ENCODE results near the gene MAP7D1. TPM values are rescaled to one million over a fixed set of nuclear protein-coding genes. Genes with fewer than 3 reads are reported as not detected.

The MAP7D1 gene
- polyA plus RNA-seq, 1 of the 3 experiments (the other 2 are of a cell fraction) = 69.9 TPM

DNA sequence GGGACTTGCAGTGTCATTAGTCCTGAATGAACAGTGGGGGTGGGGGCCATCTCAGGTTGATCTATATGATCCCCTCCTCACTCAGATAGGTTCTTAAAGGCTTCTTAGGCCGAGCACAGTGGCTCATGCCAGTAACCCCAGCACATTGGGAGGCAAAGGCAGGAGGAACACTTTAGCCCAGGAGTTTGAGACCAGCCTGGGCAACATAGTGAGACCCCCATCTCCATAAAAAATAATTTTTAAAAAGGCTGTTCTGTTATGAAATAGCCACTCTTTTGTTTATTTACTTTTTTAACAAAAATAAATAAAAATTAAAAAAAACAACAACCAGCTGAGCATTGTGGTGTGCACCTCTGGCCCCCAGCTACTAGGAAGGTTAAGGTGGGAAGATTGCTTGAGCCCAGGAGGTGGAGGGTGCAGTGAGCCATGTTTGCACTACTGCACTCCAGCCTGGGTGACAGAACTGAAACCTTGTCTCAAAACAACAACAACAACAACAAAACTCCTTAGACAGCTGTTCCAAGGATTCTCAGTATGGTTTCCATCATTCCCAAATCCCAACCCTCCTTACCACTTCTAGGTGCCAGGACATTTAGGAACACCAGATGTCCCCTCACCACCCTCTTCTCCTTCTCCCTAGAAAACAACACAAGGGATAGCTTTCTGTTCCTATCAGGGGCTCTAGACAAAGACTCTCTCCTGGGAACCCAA is 4.7 kb upstream of the MAP7D1 start:
- peaks cover 19% of the 10 kb centered on the region for H3F3A ChIP-seq (replicated peaks; ENCODE audit: insufficient read depth)
- H3K9me3 ChIP-seq = no peaks in the 10 kb centered on the region
- peaks cover 0 to 5% of the 10 kb centered on the region in 2 experiments for H3K36me3 ChIP-seq (replicated peaks in 1 of 2; ENCODE audit: control insufficient read depth in 1 of 2, insufficient read depth in 2 of 2, low read length in 1 of 2)
- ChIA-PET POLR2A (interaction anchor here (0.7 to 0.8 kb wide), 2 partner anchors 10 to 58 kb away, joined by 3 read pairs; no protein-coding TSS in a partner anchor), CTCF (interaction anchor here (0.8 to 4.8 kb wide), 10 partner anchors 10 to 269 kb away, joined by 3 to 143 read pairs (median 18); no protein-coding TSS in a partner anchor)
- no peaks in the 10 kb centered on the region for H3K27me3 ChIP-seq (ENCODE audit: insufficient read depth)
- peaks cover 45% of the 10 kb centered on the region for H3K79me2 ChIP-seq (ENCODE audit: insufficient read depth)
- H3K4me1 ChIP-seq (ENCODE audit: control insufficient read depth in 1 of 2, insufficient read depth in 2 of 2, low read depth in 1 of 2, low read length in 1 of 2) = peaks cover 32 to 33% of the 10 kb centered on the region in 2 experiments
- peak overlapping the region; percentile 83 for H2AFZ ChIP-seq (ENCODE audit: low read depth)
- peak overlapping the region; percentile 40; the same call in 1 of the 2 replicates for H3K9ac ChIP-seq
- peak overlapping the region; percentile 97 to 98 for H3K27ac ChIP-seq (ENCODE audit: low read depth in 2 of 2, low read length in 1 of 2)
- H4K20me1 ChIP-seq (ENCODE audit: insufficient read depth) = no peaks in the 10 kb centered on the region
- no peak for DNase-seq
- H3K4me2 ChIP-seq = peak overlapping the region; percentile 79
- H3K4me3 ChIP-seq (ENCODE audit: low read depth in 2 of 2, low read length in 1 of 2) = no peak overlapping the region
- WGBS (ENCODE audit: low lambda C conversion rate) = 36% methylated on average over 1 of the region's 1 CpG
- no peaks in the 10 kb centered on the region for H3K9me2 ChIP-seq
- TF ChIP-seq MEF2A (IDR thresholded peaks at IDR 0.05; ENCODE audit: borderline replicate concordance, low read depth) = no peak
- no peak for TF ChIP-seq ELF1 (IDR thresholded peaks at IDR 0.05)
- TF ChIP-seq, protein P1, sequence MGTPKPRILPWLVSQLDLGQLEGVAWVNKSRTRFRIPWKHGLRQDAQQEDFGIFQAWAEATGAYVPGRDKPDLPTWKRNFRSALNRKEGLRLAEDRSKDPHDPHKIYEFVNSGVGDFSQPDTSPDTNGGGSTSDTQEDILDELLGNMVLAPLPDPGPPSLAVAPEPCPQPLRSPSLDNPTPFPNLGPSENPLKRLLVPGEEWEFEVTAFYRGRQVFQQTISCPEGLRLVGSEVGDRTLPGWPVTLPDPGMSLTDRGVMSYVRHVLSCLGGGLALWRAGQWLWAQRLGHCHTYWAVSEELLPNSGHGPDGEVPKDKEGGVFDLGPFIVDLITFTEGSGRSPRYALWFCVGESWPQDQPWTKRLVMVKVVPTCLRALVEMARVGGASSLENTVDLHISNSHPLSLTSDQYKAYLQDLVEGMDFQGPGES (IDR thresholded peaks at IDR 0.05; ENCODE audit: low read depth, low read length) = no peak
- TF ChIP-seq EZH2phosphoT487 (IDR thresholded peaks at IDR 0.05; ENCODE audit: borderline replicate concordance, low read depth) = no peak
- no peak for TF ChIP-seq MXI1 (IDR thresholded peaks at IDR 0.05; ENCODE audit: low read depth, low read length)
- no peak for TF ChIP-seq GATA2 (CRISPR knock-in tag; IDR thresholded peaks at IDR 0.05)
- TF ChIP-seq RXRA (IDR thresholded peaks at IDR 0.05; ENCODE audit: borderline replicate concordance, low read depth) = no peak
- TF ChIP-seq POLR2AphosphoS5 (IDR thresholded peaks at IDR 0.05; ENCODE audit: low read depth, low read length) = no peak
- TF ChIP-seq SMC3 (IDR thresholded peaks at IDR 0.05; ENCODE audit: low read depth, low read length) = no peak
- TF ChIP-seq YY1 (IDR thresholded peaks at IDR 0.05; ENCODE audit: low read depth) = no peak
- TF ChIP-seq RCOR1 (IDR thresholded peaks at IDR 0.05; ENCODE audit: low read length) = no peak
- TF ChIP-seq, protein P2, sequence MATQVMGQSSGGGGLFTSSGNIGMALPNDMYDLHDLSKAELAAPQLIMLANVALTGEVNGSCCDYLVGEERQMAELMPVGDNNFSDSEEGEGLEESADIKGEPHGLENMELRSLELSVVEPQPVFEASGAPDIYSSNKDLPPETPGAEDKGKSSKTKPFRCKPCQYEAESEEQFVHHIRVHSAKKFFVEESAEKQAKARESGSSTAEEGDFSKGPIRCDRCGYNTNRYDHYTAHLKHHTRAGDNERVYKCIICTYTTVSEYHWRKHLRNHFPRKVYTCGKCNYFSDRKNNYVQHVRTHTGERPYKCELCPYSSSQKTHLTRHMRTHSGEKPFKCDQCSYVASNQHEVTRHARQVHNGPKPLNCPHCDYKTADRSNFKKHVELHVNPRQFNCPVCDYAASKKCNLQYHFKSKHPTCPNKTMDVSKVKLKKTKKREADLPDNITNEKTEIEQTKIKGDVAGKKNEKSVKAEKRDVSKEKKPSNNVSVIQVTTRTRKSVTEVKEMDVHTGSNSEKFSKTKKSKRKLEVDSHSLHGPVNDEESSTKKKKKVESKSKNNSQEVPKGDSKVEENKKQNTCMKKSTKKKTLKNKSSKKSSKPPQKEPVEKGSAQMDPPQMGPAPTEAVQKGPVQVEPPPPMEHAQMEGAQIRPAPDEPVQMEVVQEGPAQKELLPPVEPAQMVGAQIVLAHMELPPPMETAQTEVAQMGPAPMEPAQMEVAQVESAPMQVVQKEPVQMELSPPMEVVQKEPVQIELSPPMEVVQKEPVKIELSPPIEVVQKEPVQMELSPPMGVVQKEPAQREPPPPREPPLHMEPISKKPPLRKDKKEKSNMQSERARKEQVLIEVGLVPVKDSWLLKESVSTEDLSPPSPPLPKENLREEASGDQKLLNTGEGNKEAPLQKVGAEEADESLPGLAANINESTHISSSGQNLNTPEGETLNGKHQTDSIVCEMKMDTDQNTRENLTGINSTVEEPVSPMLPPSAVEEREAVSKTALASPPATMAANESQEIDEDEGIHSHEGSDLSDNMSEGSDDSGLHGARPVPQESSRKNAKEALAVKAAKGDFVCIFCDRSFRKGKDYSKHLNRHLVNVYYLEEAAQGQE (IDR thresholded peaks at IDR 0.05; ENCODE audit: low read depth, low read length) = no peak

All from SK-N-SH (cell line).